ENCODE measurements around the gene NPPC. TPM values are rescaled to one million over a fixed set of nuclear protein-coding genes. Genes with fewer than 3 reads are reported as not detected.
"Not testable (repeated sequence)": the region's sequence is repeated elsewhere in the genome, so short reads cannot be mapped to it uniquely, and the experiment has no call there.

NPPC gene
- total RNA-seq, result under 1 TPM in 1 of 2 donors, not detected in 1; 0.41 TPM

GRCh38 chr2:231926180-231926741 lies at the start of gene NPPC:
NPPC (minus strand) TSS chr2:231926396; CDS start chr2:231926249, 147 bp downstream.
- peak; percentile 78 to 90 for ATAC-seq
- no peaks in the 10 kb centered on the region for H3K9me3 Mint-ChIP-seq
- H3K27ac Mint-ChIP-seq, result no peak within 1 kb of the TSS
- DNase-seq (ENCODE audit: low spot score in 2 of 2), result peak; percentile 58 to 82
- H3K36me3 Mint-ChIP-seq, result no peaks in the 10 kb centered on the region

- H3K27ac Mint-ChIP-seq, result no peak overlapping the region
- H3K9me3 Mint-ChIP-seq, result no peaks in the 10 kb centered on the region
- ATAC-seq, result no peak
- DNase-seq (ENCODE audit: low spot score in 2 of 2), result no peak
- H3K36me3 Mint-ChIP-seq, result peaks cover 0 to 4% of the 10 kb centered on the region in 2 donors
Observed at GRCh38 chr2:231975001-231975400, 48.8 kb upstream of the NPPC start.

GRCh38 chr2:231970461-231970860 lies 44.3 kb upstream of the NPPC start:
- ATAC-seq, result no peak
- DNase-seq (ENCODE audit: low spot score in 2 of 2), result no peak
- H3K9me3 Mint-ChIP-seq, result peaks cover 4 to 5% of the 10 kb centered on the region in 2 donors
- H3K36me3 Mint-ChIP-seq, result peaks cover 0 to 14% of the 10 kb centered on the region in 2 donors
- H3K27ac Mint-ChIP-seq, result no peak overlapping the region

- peaks cover 0 to 14% of the 10 kb centered on the region in 2 donors for H3K36me3 Mint-ChIP-seq
- no peak overlapping the region for H3K27ac Mint-ChIP-seq
- H3K9me3 Mint-ChIP-seq, result peaks cover 4 to 5% of the 10 kb centered on the region in 2 donors
- DNase-seq (ENCODE audit: low spot score in 2 of 2), result no peak
- ATAC-seq, result no peak
Observed at GRCh38 chr2:231968820-231969219, 42.6 kb upstream of the NPPC start.

- H3K9me3 Mint-ChIP-seq, result peaks cover 4 to 5% of the 10 kb centered on the region in 2 donors
- ATAC-seq (no peak), DNase-seq (ENCODE audit: low spot score in 2 of 2) (no peak)
- H3K36me3 Mint-ChIP-seq, result peaks cover 6 to 22% of the 10 kb centered on the region in 2 donors
- no peak overlapping the region for H3K27ac Mint-ChIP-seq
Observed at GRCh38 chr2:231966886-231967285, 40.7 kb upstream of the NPPC start.

- peaks cover 4 to 5% of the 10 kb centered on the region in 2 donors for H3K9me3 Mint-ChIP-seq
- ATAC-seq (peak in 1 of 2 donors; percentile 16), DNase-seq (ENCODE audit: low spot score in 2 of 2) (no peak)
- H3K27ac Mint-ChIP-seq, result no peak overlapping the region
- H3K36me3 Mint-ChIP-seq, result peaks cover 14 to 31% of the 10 kb centered on the region in 2 donors
Observed at GRCh38 chr2:231965102-231965501, 38.9 kb upstream of the NPPC start.

- H3K36me3 Mint-ChIP-seq, result peaks cover 14 to 21% of the 10 kb centered on the region in 2 donors
- peak; percentile 78 to 82 for DNase-seq (ENCODE audit: low spot score in 2 of 2)
- peak within 1 kb of the TSS; percentile 89 to 98 for H3K27ac Mint-ChIP-seq
- H3K9me3 Mint-ChIP-seq, result no peaks in the 10 kb centered on the region
- peak; percentile 95 for ATAC-seq
Observed at GRCh38 chr2:231961349-231962166, 35.4 kb upstream of the NPPC start, which contains the start of gene DIS3L2. DIS3L2 (plus strand) TSS chr2:231961713; CDS start chr2:232014928, 53,215 bp downstream.

GRCh38 chr2:231960810-231961348 lies 34.7 kb upstream of the NPPC start:
- DNase-seq (ENCODE audit: low spot score in 2 of 2) (peak in 1 of 2 donors; percentile 54), ATAC-seq (no peak)
- Mint-ChIP-seq H3K9me3 (no peaks in the 10 kb centered on the region), H3K27ac (peak overlapping the region; percentile 46 to 89), H3K36me3 (peaks cover 14 to 21% of the 10 kb centered on the region in 2 donors)

GRCh38 chr2:231957913-231958763 lies 31.9 kb upstream of the NPPC start:
- DNase-seq (ENCODE audit: low spot score in 2 of 2) (no peak), ATAC-seq (no peak)
- Mint-ChIP-seq H3K27ac (no peak overlapping the region), H3K36me3 (peaks cover 14 to 17% of the 10 kb centered on the region in 2 donors), H3K9me3 (no peaks in the 10 kb centered on the region)

- peak in 1 of 2 donors; percentile 63 for ATAC-seq
- H3K9me3 Mint-ChIP-seq, result peaks cover 0 to 2% of the 10 kb centered on the region in 2 donors
- H3K36me3 Mint-ChIP-seq, result peaks cover 2 to 3% of the 10 kb centered on the region in 2 donors
- no peak for DNase-seq (ENCODE audit: low spot score in 2 of 2)
- no peak overlapping the region for H3K27ac Mint-ChIP-seq
Observed at GRCh38 chr2:231955758-231956472, 29.7 kb upstream of the NPPC start.

GRCh38 chr2:231951452-231952035 lies 25.3 kb upstream of the NPPC start:
- no peak overlapping the region for H3K27ac Mint-ChIP-seq
- ATAC-seq, result no peak

GRCh38 chr2:231947694-231948093 lies 21.5 kb upstream of the NPPC start:
- peaks cover 0 to 4% of the 10 kb centered on the region in 2 donors for H3K9me3 Mint-ChIP-seq
- H3K27ac Mint-ChIP-seq, result no peak overlapping the region
- DNase-seq (ENCODE audit: low spot score in 2 of 2), result no peak
- no peak for ATAC-seq
- no peaks in the 10 kb centered on the region for H3K36me3 Mint-ChIP-seq

More at GRCh38 chr2:231951452-231952035, 25.3 kb upstream of the NPPC start:
- DNase-seq (ENCODE audit: low spot score in 2 of 2), result no peak
- no peaks in the 10 kb centered on the region for H3K36me3 Mint-ChIP-seq
- H3K9me3 Mint-ChIP-seq, result peaks cover 0 to 4% of the 10 kb centered on the region in 2 donors

- not testable (repeated sequence) for ATAC-seq; H3K36me3 Mint-ChIP-seq; H3K9me3 Mint-ChIP-seq; DNase-seq (ENCODE audit: low spot score in 2 of 2); H3K27ac Mint-ChIP-seq
Observed at GRCh38 chr2:231947112-231947511, 20.9 kb upstream of the NPPC start.

- Mint-ChIP-seq H3K27ac (no peak overlapping the region), H3K36me3 (no peaks in the 10 kb centered on the region), H3K9me3 (peaks cover 0 to 4% of the 10 kb centered on the region in 2 donors)
- DNase-seq (ENCODE audit: low spot score in 2 of 2) (no peak), ATAC-seq (no peak)
Observed at GRCh38 chr2:231946241-231946814, 20.1 kb upstream of the NPPC start.

- H3K36me3 Mint-ChIP-seq, result no peaks in the 10 kb centered on the region
- ATAC-seq (no peak), DNase-seq (ENCODE audit: low spot score in 2 of 2) (no peak)
- no peak overlapping the region for H3K27ac Mint-ChIP-seq
- H3K9me3 Mint-ChIP-seq, result no peaks in the 10 kb centered on the region
Observed at GRCh38 chr2:231942180-231942579, 16.0 kb upstream of the NPPC start.

All from activated naive CD4-positive, alpha-beta T cell treated with anti-CD3 and anti-CD28 coated beads, Interleukin-2, amount 50 U/mL, for 72 hours (primary cell).